Measurements from ENCODE around the gene CACNA2D3.
"Not testable (repeated sequence)": the region's sequence is repeated elsewhere in the genome, so short reads cannot be mapped to it uniquely, and the experiment has no call there.

Gene CACNA2D3

GRCh38 chr3:54122324-54123002, at the start of gene CACNA2D3:
CACNA2D3 (plus strand) TSS chr3:54122552.
- no peak for DNase-seq

GRCh38 chr3:54073386-54073785, 49.0 kb upstream of the CACNA2D3 start:
- DNase-seq, result no peak

GRCh38 chr3:54079314-54079713, 43.0 kb upstream of the CACNA2D3 start:
- DNase-seq, result no peak

- DNase-seq, result no peak
These were observed 42.5 kb upstream of the CACNA2D3 start for GRCh38 chr3:54079730-54080325.

GRCh38 chr3:54083921-54084320, 38.4 kb upstream of the CACNA2D3 start:
- no peak for DNase-seq

GRCh38 chr3:54085936-54086335, 36.4 kb upstream of the CACNA2D3 start:
- no peak for DNase-seq

- DNase-seq, result no peak
These were observed 35.5 kb upstream of the CACNA2D3 start for GRCh38 chr3:54086652-54087405.

- no peak for DNase-seq
These were observed 34.6 kb upstream of the CACNA2D3 start for GRCh38 chr3:54087581-54088410.

GRCh38 chr3:54093491-54094248, 28.7 kb upstream of the CACNA2D3 start:
- no peak for DNase-seq

GRCh38 chr3:54094926-54095325, 27.4 kb upstream of the CACNA2D3 start:
- DNase-seq, result no peak

- no peak for DNase-seq
These were observed 23.0 kb upstream of the CACNA2D3 start for GRCh38 chr3:54099381-54099780.

- no peak for DNase-seq
These were observed 18.3 kb upstream of the CACNA2D3 start for GRCh38 chr3:54104084-54104483.

GRCh38 chr3:54116129-54116528, 6.2 kb upstream of the CACNA2D3 start:
- not testable (repeated sequence) for DNase-seq

GRCh38 chr3:54120657-54121413, 1.5 kb upstream of the CACNA2D3 start:
- DNase-seq, result no peak

- DNase-seq, result no peak
These were observed 683 bp upstream of the CACNA2D3 start for GRCh38 chr3:54121414-54122323.

- no peak for DNase-seq
These were observed 837 bp downstream of the CACNA2D3 start for GRCh38 chr3:54123003-54123775.

GRCh38 chr3:54123776-54124196, 1.4 kb downstream of the CACNA2D3 start:
- no peak for DNase-seq

- no peak for DNase-seq
These were observed 2.9 kb downstream of the CACNA2D3 start for GRCh38 chr3:54125300-54125699.

GRCh38 chr3:54126551-54126950, 4.2 kb downstream of the CACNA2D3 start:
- no peak for DNase-seq

Measured in DMS 273 treated with DMSO at 0.1 percent for 48 hours (cell line).